Stimulated activated CD8-positive, alpha-beta memory T cell treated with anti-CD3 and anti-CD28 coated beads, Interleukin-7, amount 100 ng/mL, for 4 hours (primary cell): ENCODE measurements around the gene ATP1A1.

ENCODE experiments used
- DNase-seq, 2 donors: peaks; one replicate each; pipeline ENCODE4 v3.0.0-alpha.2; 2020; ENCODE audit warnings: low read depth in 2 of 2

ATP1A1 gene

DNA sequence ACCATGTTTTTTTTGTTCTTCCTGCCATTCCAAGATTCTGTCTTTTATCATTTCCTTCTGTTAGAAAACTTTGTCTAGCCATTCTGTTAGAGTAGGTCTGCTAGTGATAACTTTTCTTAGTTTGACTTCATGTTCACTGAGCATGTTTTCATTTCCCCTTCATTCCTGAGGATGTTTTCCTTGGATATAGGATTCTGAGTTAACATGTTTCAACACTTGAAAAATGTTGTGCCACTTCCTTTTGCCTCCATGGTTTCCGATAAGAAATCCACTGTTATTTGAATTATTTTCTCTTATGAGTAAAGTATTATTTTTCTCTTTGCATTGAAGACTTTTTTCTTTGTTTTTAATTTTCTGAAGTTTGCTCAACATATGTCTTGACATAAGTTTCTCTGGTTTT, 66.7 kb downstream of the ATP1A1 start:
- no peak for DNase-seq

GRCh38 chr1:116440731-116441130, 67.7 kb downstream of the ATP1A1 start:
- DNase-seq, result no peak

- no peak for DNase-seq
These were observed 72.5 kb downstream of the ATP1A1 start for GRCh38 chr1:116445534-116445933.

DNA sequence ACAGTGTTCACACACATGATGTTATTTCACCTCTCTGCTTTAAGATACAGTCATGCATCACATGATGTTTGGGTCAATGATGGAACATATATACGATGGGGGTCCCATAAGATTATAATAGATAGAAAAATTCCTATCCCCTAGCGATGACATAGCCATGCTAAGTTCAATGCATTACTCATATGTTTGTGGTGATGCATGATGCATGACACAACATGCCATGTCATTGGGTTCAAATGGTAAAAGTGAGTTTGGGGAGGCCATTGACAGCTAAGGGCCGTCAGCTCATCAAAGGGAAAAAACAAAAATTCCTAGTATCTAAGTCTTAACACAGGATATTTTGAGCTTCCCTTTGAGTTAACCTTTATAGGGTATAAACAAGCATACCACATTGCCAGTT, 73.6 kb downstream of the ATP1A1 start:
- DNase-seq, result no peak

- DNase-seq, result no peak
These were observed 75.8 kb downstream of the ATP1A1 start for GRCh38 chr1:116448785-116449385.

DNA sequence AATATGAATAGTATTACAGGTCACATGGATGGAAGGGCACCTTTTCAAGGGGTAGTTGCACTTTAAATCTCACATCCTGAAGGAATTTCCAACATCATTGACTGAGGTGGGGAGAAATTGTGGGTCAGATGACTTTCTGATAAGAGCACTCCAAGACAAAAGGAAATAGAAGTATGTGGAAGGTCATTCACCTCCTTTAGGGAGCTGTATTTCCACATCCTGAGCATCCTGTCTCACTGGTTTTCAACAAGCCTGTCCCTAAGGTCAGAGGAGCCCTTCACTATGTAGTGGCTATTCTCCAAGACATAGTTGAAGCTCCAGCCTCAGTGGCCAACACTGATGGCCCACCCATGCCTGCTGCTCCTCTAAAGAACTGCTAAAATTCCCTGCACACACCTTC, 76.5 kb downstream of the ATP1A1 start:
- DNase-seq, result no peak

DNA sequence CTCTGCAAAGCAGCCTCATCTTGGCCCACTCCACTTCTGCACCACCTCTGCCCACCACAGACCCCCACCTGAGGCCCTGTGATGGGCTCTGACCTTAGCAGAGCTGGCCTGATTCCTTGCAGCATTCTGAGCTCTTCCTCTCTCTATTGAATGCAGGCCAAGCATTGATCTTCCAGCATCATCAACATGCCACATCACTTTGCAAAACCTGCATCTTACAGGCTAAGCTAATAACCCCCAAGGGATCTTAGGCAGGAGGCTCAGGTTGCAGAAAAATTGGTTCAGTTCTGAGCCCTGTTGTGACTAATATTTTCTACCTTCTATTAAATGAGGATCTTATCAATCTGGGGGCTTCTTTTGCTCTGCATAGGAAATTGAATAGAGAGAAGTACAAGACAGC, 78.7 kb downstream of the ATP1A1 start:
- DNase-seq, result no peak

- no peak for DNase-seq
These were observed 80.4 kb downstream of the ATP1A1 start for GRCh38 chr1:116453481-116453880.

DNA sequence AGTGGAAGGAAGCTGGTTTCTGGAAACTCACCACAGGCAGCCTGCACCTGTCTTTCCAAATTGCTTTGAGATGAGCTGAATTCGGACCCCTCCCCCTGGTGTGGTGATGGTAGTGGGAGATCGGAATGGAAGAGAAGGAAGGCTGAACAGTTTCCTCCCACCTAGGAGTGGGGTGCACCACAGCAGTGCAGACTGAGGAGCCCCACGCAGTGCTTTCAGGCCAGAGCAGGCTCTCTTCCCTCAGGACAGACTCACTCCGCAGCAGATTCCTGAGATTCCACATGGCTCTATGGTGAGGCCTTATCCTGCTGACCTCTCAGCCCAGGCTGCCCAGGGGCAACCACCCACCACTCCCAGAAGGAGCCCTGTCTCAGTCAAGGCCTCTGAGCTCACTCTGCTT, 80.9 kb downstream of the ATP1A1 start:
- DNase-seq, result no peak
